ENCODE data around the gene NCAPD3.

NCAPD3 gene

GRCh38 chr11:134155946-134156865, 67.6 kb downstream of the NCAPD3 start:
- no peaks in the 10 kb centered on the region for H3K4me1 ChIP-seq (ENCODE audit: control insufficient read depth, insufficient read depth, low read length)
- H3K9ac ChIP-seq (ENCODE audit: low read length) = no peak overlapping the region
- no peak for DNase-seq (ENCODE audit: low read depth)
- H3K9me3 ChIP-seq (ENCODE audit: control insufficient read depth, low read length) = no peaks in the 10 kb centered on the region
- H3K27me3 ChIP-seq (replicated peaks; ENCODE audit: control insufficient read depth, insufficient read depth, low read length) = no peaks in the 10 kb centered on the region
- peaks cover 77% of the 10 kb centered on the region for H3K36me3 ChIP-seq (ENCODE audit: control insufficient read depth, insufficient read depth, low read length, severe bottlenecking)
- no peak overlapping the region for H3K4me3 ChIP-seq (ENCODE audit: low read length)

- H3K4me1 ChIP-seq (ENCODE audit: control insufficient read depth, insufficient read depth, low read length) = peaks cover 4% of the 10 kb centered on the region
- no peak for DNase-seq (ENCODE audit: low read depth)
- no peaks in the 10 kb centered on the region for H3K9me3 ChIP-seq (ENCODE audit: control insufficient read depth, low read length)
- H3K9ac ChIP-seq (ENCODE audit: low read length) = no peak overlapping the region
- peaks cover 80% of the 10 kb centered on the region for H3K36me3 ChIP-seq (ENCODE audit: control insufficient read depth, insufficient read depth, low read length, severe bottlenecking)
- no peak overlapping the region for H3K4me3 ChIP-seq (ENCODE audit: low read length)
- H3K27me3 ChIP-seq (replicated peaks; ENCODE audit: control insufficient read depth, insufficient read depth, low read length) = no peaks in the 10 kb centered on the region
These were observed 68.3 kb downstream of the NCAPD3 start for GRCh38 chr11:134155456-134155855.

GRCh38 chr11:134154441-134154840, 69.3 kb downstream of the NCAPD3 start:
- H3K9ac ChIP-seq (ENCODE audit: low read length) = no peak overlapping the region
- H3K36me3 ChIP-seq (ENCODE audit: control insufficient read depth, insufficient read depth, low read length, severe bottlenecking) = peaks cover 75% of the 10 kb centered on the region
- no peaks in the 10 kb centered on the region for H3K27me3 ChIP-seq (replicated peaks; ENCODE audit: control insufficient read depth, insufficient read depth, low read length)
- H3K9me3 ChIP-seq (ENCODE audit: control insufficient read depth, low read length) = no peaks in the 10 kb centered on the region
- peaks cover 7% of the 10 kb centered on the region for H3K4me1 ChIP-seq (ENCODE audit: control insufficient read depth, insufficient read depth, low read length)
- H3K4me3 ChIP-seq (ENCODE audit: low read length) = no peak overlapping the region
- no peak for DNase-seq (ENCODE audit: low read depth)

- no peaks in the 10 kb centered on the region for H3K27me3 ChIP-seq (replicated peaks; ENCODE audit: control insufficient read depth, insufficient read depth, low read length)
- H3K4me3 ChIP-seq (ENCODE audit: low read length) = no peak overlapping the region
- H3K9me3 ChIP-seq (ENCODE audit: control insufficient read depth, low read length) = no peaks in the 10 kb centered on the region
- no peak overlapping the region for H3K9ac ChIP-seq (ENCODE audit: low read length)
- no peak for DNase-seq (ENCODE audit: low read depth)
- peaks cover 7% of the 10 kb centered on the region for H3K4me1 ChIP-seq (ENCODE audit: control insufficient read depth, insufficient read depth, low read length)
- peaks cover 76% of the 10 kb centered on the region for H3K36me3 ChIP-seq (ENCODE audit: control insufficient read depth, insufficient read depth, low read length, severe bottlenecking)
These were observed 70.4 kb downstream of the NCAPD3 start for GRCh38 chr11:134153147-134153905.

- Histone ChIP-seq H3K9ac (ENCODE audit: low read length) (no peak overlapping the region), H3K4me1 (ENCODE audit: control insufficient read depth, insufficient read depth, low read length) (peaks cover 7% of the 10 kb centered on the region), H3K36me3 (ENCODE audit: control insufficient read depth, insufficient read depth, low read length, severe bottlenecking) (peaks cover 72% of the 10 kb centered on the region), H3K27me3 (replicated peaks; ENCODE audit: control insufficient read depth, insufficient read depth, low read length) (no peaks in the 10 kb centered on the region), H3K9me3 (ENCODE audit: control insufficient read depth, low read length) (no peaks in the 10 kb centered on the region), H3K4me3 (ENCODE audit: low read length) (no peak overlapping the region)
- DNase-seq (ENCODE audit: low read depth) = no peak
These were observed 71.1 kb downstream of the NCAPD3 start for GRCh38 chr11:134152696-134153095.

- Histone ChIP-seq H3K9ac (ENCODE audit: low read length) (no peak overlapping the region), H3K27me3 (replicated peaks; ENCODE audit: control insufficient read depth, insufficient read depth, low read length) (no peaks in the 10 kb centered on the region), H3K9me3 (ENCODE audit: control insufficient read depth, low read length) (no peaks in the 10 kb centered on the region), H3K36me3 (ENCODE audit: control insufficient read depth, insufficient read depth, low read length, severe bottlenecking) (peaks cover 60% of the 10 kb centered on the region), H3K4me1 (ENCODE audit: control insufficient read depth, insufficient read depth, low read length) (peaks cover 7% of the 10 kb centered on the region), H3K4me3 (ENCODE audit: low read length) (no peak overlapping the region)
- DNase-seq (ENCODE audit: low read depth) = no peak
These were observed 72.6 kb downstream of the NCAPD3 start for GRCh38 chr11:134151083-134151747.

GRCh38 chr11:134150195-134150903, 73.4 kb downstream of the NCAPD3 start:
- DNase-seq (ENCODE audit: low read depth) = peak; percentile 77
- peaks cover 60% of the 10 kb centered on the region for H3K36me3 ChIP-seq (ENCODE audit: control insufficient read depth, insufficient read depth, low read length, severe bottlenecking)
- H3K9ac ChIP-seq (ENCODE audit: low read length) = no peak overlapping the region
- no peaks in the 10 kb centered on the region for H3K9me3 ChIP-seq (ENCODE audit: control insufficient read depth, low read length)
- H3K27me3 ChIP-seq (replicated peaks; ENCODE audit: control insufficient read depth, insufficient read depth, low read length) = no peaks in the 10 kb centered on the region
- H3K4me3 ChIP-seq (ENCODE audit: low read length) = no peak overlapping the region
- peaks cover 7% of the 10 kb centered on the region for H3K4me1 ChIP-seq (ENCODE audit: control insufficient read depth, insufficient read depth, low read length)

- Histone ChIP-seq H3K4me3 (ENCODE audit: low read length) (no peak overlapping the region), H3K9me3 (ENCODE audit: control insufficient read depth, low read length) (no peaks in the 10 kb centered on the region), H3K9ac (ENCODE audit: low read length) (no peak overlapping the region), H3K27me3 (replicated peaks; ENCODE audit: control insufficient read depth, insufficient read depth, low read length) (no peaks in the 10 kb centered on the region), H3K36me3 (ENCODE audit: control insufficient read depth, insufficient read depth, low read length, severe bottlenecking) (peaks cover 54% of the 10 kb centered on the region), H3K4me1 (ENCODE audit: control insufficient read depth, insufficient read depth, low read length) (peaks cover 7% of the 10 kb centered on the region)
- DNase-seq (ENCODE audit: low read depth) = no peak
These were observed 74.4 kb downstream of the NCAPD3 start for GRCh38 chr11:134149371-134149770.

- Histone ChIP-seq H3K4me3 (ENCODE audit: low read length) (no peak overlapping the region), H3K9me3 (ENCODE audit: control insufficient read depth, low read length) (no peaks in the 10 kb centered on the region), H3K9ac (ENCODE audit: low read length) (no peak overlapping the region), H3K27me3 (replicated peaks; ENCODE audit: control insufficient read depth, insufficient read depth, low read length) (no peaks in the 10 kb centered on the region), H3K36me3 (ENCODE audit: control insufficient read depth, insufficient read depth, low read length, severe bottlenecking) (peaks cover 31% of the 10 kb centered on the region), H3K4me1 (ENCODE audit: control insufficient read depth, insufficient read depth, low read length) (peaks cover 13% of the 10 kb centered on the region)
- DNase-seq (ENCODE audit: low read depth) = no peak
These were observed 77.2 kb downstream of the NCAPD3 start for GRCh38 chr11:134146598-134146997.

GRCh38 chr11:134145715-134146114, 78.1 kb downstream of the NCAPD3 start:
- no peak overlapping the region for H3K9ac ChIP-seq (ENCODE audit: low read length)
- H3K27me3 ChIP-seq (replicated peaks; ENCODE audit: control insufficient read depth, insufficient read depth, low read length) = no peaks in the 10 kb centered on the region
- H3K4me3 ChIP-seq (ENCODE audit: low read length) = no peak overlapping the region
- H3K9me3 ChIP-seq (ENCODE audit: control insufficient read depth, low read length) = no peaks in the 10 kb centered on the region
- peaks cover 26% of the 10 kb centered on the region for H3K36me3 ChIP-seq (ENCODE audit: control insufficient read depth, insufficient read depth, low read length, severe bottlenecking)
- DNase-seq (ENCODE audit: low read depth) = no peak
- peaks cover 12% of the 10 kb centered on the region for H3K4me1 ChIP-seq (ENCODE audit: control insufficient read depth, insufficient read depth, low read length)
